T-helper 22 cell (primary cell): ENCODE measurements around the gene TENM3.
"Not testable (repeated sequence)": the region's sequence is repeated elsewhere in the genome, so short reads cannot be mapped to it uniquely, and the experiment has no call there.

Source experiments
- DNase-seq: peaks from one replicate; pipeline ENCODE4 v3.0.0-alpha.2; 2020; ENCODE audit warnings: low read depth

Gene TENM3

DNA sequence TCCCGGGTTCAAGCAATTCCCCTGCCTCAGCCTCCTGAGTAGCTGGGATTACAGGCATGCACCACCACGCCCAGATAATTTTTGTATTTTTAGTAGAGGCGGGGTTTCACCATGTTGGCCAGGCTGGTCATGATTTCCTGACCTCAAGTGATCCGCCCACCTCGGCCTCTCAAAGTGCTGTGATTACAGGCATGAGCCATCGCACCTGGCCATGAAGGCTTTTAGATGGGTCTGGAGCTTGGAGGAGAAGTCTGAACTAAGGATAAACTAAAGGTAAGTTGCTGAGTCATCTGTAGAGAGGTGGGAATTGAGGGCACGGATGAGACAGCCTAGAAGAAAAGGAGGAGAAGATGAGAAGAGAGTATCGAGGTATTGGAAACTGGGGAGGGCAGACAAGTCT, at the start of gene TENM3:
TSS of gene TENM3 (plus strand) at position 199 of the 400 bp plus-strand sequence. CDS start 80,619 bp downstream, outside the sequence.
- not testable (repeated sequence) for DNase-seq

DNA sequence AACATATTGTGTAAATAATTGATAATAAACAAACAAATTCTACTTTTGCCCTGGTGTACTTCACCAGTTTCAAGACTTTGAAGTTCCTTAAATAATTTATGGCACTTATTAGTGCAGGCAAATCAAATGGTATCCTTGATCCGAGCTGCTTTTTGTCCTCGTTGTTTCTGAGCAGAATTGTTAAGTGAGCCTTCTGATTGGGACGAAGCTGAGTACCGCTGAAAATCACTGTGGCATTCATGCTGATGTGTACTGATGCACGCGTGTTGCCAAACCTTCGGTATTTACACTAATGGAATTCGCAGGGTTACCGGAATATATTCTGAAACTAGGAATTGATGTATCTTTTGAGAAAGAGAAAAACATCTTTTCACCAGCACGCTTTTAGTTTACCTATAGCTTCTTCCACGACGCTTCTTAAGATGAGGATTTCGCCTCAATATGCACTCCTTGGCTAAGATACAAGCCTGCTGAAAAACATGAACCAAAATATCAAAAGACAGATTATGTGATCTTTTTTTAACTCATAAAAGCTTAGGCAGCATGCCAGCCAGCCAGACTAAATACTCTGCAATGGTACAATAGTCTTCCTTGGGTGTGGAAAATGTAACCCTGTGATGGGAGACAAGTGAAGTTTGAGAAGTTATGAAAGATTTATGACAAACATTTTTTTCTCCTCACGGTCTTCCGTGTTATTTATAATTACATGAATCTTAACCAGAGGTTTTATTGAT, 48.9 kb upstream of the TENM3 start:
- no peak for DNase-seq

DNA sequence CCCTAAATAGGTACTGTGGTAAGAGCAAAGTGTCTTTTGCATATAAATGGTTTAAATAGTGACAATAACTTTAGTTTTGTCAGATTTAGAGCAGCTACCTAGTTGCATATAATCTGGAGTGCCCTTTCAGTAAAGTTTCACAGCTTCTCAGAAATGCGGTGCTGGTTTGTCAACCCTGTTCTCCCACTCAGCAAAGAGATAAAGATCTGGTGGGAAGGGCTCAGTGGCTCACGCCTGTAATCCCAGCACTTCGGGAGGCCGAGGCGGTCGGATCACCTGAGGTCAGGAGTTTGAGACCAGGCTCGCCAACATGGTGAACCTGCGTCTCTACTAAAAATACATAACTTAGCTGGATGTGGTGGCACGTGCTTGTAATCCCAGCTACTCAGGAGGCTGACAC, 45.6 kb upstream of the TENM3 start:
- no peak for DNase-seq

DNA sequence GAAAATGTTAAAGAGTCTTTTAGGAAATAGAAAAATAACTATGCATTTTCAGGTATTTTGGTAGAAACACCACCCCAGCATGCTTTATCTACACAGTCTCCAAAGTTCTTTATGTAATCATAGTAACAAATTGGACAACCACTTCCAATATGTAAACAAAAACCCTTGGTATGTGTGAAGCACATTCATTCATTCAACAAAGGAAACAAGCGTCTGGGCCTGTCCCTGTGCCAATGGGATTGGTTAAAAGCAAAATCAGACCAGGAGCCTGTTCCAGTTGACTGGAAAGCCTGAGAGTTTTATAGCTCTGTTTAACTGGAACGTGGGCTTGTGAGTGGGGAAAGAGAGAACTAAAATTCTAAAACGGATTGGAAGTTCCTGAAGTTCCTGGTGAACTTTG, 41.3 kb upstream of the TENM3 start:
- DNase-seq = no peak

DNA sequence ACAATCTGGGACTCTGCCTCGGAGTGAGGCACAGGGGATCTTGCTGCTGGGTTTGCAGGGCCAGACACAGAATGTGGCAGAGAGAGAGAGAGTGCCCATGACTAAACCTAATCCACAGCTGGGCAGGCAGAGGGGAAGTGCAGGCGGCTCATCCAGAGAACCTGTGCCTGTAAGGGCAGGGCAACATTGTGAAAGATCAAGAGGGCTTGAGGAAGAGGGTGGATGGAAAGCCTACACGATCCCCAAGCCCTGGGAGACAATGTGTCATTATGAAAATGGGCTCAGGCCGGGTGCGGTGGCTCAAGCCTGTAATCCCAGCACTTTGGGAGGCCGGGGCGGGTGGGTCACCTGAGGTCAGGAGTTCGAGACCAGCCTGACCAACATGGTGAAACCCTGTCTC, 40.6 kb upstream of the TENM3 start:
- DNase-seq = no peak

DNA sequence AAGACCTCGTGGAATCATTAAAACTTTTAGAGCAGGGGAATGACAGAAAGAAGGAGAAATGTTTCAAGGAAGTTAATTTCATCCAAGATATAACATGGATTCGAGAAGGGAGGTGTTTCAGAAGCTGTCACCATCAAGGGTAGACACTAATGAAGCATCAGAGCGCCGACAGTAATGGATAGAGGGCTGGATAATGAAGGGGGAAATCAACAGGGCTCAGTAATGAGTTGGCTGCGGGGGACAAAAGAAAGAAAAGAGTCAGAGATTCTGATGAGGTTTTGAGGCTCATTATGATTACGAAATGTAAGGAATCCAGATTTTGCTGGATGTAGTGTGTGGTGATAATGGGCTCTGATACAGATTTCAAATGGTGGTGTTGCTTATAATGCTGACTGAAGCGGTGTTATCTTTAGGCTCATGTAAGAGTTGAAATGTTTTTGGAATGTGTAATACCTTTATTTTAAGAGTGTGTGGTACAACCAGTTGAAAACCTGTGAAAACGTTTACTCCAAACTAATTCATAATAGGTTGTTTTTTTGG, 39.3 kb upstream of the TENM3 start:
- no peak for DNase-seq

DNA sequence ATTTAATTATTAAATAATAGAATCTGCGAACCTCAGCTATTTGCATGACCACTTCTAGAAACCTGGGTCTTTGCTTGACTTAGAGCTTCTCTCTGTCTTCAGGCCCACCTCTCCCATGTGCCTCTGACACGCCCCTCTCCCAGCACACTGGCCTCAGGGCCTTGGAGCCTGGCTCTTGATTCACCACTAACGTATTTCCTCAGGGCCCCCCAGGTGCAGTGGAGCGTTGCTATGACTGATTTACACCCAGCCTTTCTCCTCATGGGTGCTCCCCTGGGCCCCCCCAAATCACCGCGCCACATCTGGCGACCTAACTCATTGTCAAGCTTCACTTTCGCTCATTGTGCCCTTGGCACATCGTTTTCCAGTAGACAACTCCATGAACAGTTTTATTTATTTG, 37.9 kb upstream of the TENM3 start:
- DNase-seq = no peak

DNA sequence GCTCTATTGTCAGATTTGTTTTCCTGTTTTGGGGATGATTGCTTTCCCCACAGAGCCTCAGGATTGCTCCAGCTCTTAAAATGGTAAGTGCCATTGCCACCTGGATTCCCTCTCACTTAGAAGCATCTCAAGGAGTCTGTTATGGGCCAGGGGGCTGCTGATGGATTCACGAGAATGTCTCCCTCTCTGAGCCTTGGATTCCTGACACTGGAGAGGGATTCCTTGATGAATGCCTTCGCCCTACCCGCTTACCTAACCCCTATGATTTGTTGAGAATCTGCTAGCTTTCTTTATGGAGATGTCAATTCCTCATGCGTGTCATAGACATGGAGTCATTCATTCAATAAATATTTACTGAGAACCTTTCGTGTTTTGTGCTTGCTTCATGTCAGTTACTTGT, 36.9 kb upstream of the TENM3 start:
- no peak for DNase-seq

DNA sequence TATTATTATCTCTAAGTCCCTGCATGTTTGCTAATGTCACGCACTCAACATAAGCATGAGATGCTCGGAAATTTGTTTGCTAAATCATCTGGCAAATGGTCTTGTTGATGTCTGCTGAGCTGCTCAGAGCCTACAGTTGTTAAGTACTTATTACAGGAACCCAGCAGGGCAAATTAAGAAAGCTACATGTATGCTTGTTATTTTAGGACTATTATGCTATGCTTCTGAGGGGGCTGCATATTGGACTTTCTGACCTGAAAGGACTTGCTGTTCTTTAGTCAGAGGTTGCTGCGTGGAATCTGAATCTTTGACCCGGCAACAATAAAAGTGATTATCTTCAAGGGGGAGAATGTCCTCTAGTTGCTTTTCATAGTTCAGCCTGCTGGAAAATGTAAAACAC, 36.3 kb upstream of the TENM3 start:
- no peak for DNase-seq

DNA sequence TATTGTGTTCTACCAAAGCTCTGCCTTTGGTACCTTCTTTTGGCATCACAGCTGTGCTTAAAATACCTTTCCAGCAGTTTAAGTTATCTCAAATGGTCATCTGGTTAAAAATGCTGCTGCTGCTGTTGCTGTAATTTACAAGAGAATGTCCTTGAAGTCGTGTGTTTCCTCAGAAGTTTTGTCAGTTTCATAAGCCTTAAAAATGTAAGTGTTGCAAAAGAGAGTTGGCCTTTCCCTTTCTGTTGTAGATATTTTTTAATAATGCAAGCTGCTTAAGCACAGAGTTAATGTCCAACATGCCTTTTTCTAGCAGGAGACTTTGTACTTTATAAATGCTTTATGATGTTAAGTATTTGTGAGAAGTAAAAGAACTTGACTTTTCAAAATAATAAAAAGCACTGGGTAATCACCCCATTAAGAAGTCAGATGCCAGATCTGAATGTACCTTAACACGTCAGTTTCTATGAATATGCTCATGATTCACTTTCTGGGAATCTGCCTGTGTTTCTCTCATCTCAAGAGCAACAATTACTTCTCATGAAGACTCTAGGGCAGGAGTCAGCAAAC, 35.3 kb upstream of the TENM3 start:
- no peak for DNase-seq

DNA sequence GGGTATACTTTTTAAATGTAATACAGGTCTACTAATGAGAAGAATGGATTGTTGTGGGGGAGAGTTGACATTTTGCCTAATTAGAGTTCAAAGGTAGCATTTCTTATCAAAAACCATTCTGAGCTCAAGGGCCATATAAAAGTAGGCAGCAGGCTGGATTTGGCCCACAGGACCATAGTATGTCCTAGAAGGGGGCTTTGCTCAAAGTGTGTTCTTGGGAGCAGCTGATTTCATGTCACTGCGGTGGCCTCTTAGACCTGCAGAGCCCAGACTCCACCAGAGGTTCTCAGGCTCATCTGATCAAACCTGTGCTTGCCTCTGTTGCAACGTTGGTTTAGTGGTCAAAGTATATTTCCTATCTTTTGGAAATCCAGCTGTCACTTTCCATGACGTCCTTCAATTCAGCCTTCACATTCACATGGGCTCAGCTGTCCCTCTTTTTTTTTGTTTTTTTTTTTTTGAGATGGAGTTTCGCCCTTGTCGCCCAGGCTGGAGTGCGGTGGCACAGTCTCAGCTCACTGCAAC, 34.6 kb upstream of the TENM3 start:
- DNase-seq = no peak

DNA sequence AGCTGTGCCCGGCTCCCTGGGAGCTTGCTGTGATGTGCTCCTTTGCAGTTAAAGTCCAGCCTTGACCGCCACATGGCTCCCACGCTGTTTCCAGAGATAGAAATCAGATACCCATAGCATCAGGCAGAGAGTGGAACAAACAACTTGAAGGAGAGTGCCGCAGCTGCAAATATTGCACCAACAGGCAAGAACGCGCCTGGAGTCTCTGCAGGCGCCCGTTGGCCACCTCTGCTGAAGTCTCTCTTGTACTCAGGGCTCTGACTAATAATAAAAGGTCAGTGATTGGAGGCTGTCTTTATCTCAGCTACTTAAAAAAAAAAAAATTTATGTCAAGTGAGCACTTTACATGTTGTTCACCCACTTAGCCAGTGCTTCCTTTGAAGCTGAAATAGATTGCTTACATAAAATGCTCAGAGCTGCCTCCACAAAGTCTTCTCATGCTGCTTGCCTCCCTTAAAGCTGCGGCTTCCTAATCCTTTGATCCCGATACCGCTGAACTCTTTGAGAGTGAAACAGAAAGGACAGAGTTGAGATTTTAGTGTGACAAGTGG, 30.9 kb upstream of the TENM3 start:
- no peak for DNase-seq

DNA sequence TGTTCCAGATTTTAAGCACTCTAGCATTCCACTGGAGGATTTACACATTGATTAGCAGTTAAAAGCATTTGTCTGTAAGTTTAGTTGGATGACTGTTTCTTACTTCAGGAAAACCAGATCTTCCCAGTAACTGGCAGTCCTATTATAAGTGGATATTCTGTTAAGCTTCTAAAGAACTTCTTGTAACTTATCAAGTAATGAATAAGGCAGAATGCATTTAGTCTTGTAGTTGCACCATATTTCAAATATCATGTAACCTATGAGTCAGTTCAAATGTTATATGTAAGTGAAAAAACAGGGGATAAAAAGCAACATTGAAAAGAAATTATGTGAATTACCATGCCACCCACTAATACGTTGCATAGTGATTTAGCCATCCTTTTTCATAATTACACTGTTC, 30.2 kb upstream of the TENM3 start:
- DNase-seq = no peak

DNA sequence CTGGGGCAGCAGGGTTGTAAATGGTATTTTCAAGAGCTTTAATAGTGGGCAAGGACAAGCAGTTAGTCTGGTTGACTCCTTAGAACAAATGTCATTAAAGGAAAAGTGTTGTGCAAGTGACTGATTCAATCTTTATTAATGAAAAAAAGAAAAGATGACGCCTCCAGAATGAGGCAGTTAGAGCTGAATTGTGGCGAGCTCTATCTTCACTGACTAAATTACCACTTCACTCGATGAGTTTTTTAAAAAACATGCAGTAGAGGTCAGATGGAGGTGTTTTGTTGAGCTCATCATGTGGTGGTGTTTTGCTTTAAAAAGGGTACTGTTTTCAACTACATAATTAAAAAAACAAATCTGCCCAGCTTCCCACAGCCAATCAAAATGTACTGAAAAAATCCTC, 28.1 kb upstream of the TENM3 start:
- DNase-seq = no peak

DNA sequence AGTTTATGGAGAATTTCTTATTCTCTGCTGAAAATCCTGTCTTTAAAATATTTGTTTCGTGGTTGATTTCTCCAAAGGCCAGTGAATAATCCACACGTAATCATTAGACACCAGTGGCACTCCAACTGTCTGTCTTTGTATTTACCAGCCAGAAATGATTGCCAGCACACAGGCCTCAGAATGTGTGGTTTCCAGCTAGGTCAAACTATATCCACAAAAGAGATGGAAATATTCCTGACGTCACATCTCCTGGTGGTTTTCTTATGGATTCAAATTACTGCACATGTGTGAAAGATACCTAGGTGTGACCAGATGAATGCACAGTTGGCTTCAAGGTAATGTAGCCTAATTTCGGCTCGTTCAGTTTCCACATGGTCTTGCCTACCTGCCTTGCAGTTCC, 27.2 kb upstream of the TENM3 start:
- DNase-seq = no peak

DNA sequence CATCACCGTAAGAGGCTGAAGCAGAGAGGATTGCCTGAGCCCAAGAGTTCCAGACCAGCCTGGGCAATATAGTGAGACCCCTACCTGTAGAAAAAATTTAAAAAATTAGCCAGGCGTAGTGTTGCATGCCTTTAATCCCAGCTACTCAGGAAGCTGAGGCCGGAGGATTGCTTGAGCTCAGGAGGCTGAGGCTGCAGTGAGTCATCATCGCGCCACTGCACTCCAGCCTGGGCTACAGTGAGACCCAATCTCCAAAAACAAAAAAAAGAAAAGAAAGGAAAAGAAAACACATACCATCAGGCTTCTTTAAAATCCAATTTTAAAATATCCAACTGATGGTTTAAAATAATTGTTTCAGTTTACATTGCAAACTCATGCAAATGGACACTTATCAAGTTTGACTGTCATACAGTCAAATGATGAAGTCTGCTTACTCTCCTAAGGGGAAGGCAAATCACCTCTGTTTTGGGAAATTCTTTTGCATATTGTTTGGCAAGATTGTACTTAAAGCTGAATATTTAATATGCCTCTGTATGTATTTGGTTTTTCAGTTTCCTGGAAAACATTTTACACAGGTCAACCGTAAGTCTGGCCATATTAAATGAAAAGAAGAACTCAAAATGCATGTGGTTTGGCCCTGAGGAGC, 23.7 kb upstream of the TENM3 start:
- DNase-seq = no peak

DNA sequence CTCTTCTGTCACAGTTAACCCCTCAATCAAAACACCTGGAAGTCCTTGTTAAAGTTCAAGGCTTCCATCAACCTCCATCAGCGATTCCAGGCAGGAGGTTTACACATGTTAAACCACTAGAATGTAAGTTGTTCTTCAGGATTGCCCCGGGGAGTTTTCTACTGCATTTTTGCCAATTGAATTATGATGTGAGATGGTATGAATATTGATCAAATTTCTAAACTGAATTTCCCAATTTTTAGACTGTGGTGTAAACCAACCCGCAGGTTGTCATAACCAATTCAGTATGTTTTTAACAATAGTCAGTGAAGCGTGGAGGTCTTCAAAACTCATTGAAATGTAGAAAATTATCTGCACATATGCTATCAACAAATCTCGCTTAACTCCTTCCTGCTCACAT, 21.2 kb upstream of the TENM3 start:
- no peak for DNase-seq

DNA sequence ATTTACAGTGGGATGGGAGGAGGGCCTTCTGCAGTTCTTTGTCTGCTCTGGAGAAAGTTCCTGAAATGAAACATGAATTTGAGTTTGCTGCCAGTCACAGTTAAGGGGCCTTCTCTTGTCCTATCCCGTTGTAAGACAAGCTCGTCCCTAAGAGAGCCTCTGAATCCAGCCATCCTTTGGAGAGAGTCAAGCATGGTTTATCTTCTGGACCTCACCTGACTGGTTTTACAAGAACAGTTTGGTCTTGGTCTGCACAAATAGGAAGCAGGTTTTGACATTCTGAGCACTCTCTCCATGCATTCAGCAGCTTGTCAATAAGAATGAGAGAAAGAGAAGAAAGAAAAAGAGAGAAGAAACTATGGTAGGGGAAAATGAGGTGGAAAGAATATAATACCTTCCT, 20.4 kb upstream of the TENM3 start:
- no peak for DNase-seq

DNA sequence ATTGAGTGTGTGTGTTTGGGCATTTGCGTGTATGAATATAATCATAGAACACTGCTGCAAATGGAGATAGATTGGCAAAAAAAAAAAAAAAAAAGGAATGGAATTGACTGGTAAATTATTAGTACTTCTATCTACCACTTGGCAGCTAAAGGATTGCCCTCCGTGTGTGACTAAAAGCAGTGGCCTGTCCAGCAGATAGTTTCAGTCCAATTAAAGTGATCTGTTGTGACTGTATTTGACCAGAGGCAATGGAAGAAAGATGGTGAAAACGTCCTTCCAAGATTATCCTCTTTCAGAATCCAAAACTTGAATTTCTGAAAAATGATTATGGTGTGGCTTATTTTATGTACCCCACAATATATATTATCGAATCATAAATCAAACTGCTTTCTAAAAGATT, 19.5 kb upstream of the TENM3 start:
- no peak for DNase-seq

DNA sequence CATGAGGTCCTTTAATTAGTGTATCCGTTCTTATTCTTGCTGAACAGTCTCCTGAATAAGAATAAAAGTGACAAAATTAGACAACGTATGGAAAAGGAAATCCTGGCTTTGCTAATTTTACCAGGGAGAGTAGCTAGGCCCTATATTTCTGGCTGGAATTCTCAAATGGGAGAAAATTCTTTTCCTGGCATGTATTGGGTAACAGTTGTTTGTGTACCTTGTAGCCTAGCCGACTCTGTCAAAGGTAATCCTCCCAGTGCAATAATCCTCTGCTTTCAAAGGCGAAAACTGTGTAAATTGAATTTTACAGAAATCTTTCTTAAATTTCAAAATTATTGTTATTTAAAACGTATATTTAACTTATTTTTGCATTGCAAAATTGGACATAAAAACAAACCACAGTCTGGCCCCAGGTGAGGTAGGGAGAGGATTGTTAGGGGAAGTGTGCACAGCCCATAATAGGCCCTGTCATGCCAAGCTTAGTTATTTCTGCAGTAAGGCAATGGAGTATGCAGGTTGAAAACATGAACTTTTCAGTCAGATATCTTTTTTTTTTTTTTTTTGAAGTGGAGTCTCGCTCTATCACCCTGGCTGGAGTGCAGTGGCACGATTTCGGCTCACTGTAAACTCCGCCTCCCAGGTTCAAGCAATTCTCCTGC, 18.9 kb upstream of the TENM3 start:
- no peak for DNase-seq

DNA sequence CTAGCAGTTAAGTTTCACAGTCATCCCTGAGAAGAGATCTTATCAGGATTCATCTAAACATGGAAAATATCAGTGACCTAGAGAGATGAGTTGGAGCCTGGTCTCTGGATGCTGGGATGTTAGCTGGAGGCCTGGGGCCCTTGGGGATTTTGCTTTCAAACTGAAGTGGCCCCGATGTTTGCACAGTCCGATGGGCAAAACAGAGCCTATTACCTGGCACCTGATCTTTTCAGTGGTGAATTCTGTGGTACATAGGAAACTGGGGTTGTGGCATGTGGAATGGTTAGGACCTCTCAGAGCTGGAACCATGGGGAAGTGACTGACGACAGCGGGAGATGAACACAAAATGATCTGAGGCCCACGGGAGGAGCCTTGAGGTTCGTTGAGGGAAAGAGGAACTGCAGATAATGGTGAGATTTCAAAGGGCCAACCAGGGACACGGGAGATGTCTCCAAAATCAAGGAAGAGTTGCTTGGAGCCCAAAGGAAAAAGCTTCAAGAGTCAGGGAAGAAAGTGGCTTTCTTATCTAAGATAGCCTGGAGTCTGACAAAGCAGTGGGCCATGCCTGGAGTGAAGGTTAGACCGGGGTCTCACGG, 17.8 kb upstream of the TENM3 start:
- no peak for DNase-seq

DNA sequence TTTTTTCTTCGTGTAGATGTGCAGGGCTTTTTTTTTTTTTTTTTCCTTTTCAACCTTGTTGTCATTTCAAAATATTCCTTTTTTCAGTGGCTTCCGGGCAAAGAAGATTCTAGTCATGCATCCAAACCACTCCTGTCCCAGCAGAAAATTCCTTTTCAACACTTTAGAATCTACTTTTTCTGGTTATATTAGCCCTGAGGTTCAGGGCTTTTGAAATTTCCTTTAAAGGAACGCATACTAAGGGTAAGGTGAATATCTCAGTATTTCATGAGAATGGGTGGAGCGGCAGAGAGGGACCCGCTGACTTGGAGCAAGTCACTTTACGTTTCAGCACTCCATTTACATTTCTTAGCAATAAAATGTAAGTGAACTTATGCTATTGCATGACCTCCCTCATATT, 15.6 kb upstream of the TENM3 start:
- DNase-seq = no peak
